Right lobe of liver (tissue), 6 donors: ENCODE measurements around the gene ADAMTS16. TPM values are rescaled to one million over a fixed set of nuclear protein-coding genes. Genes with fewer than 3 reads are reported as not detected.

Source experiments
- ATAC-seq, 4 donors: fragments of 200-7000 bp; cut with Tn5 transposase; one replicate each; pipeline ENCODE4 v1.9.1; 2020; ENCODE audit warnings: mild to moderate bottlenecking in 4 of 4, moderate library complexity in 4 of 4
- DNase-seq, 3 donors: peaks; one replicate each; pipeline ENCODE4 v3.0.0-alpha.2; 2020
- H3K27ac ChIP-seq, 3 donors: fragments of 200-600 bp; one replicate each; pipeline ENCODE4 v1.8.0; 2022
- H3K27me3 ChIP-seq, 2 donors: fragments of 200-600 bp; one replicate each; pipeline ENCODE4 v1.8.0; 2022
- H3K36me3 ChIP-seq, 4 donors: fragments of 200-600 bp; sonication (generic) in 1 of 4; one replicate each; pipeline versions ENCODE4 v1.5.1 to v1.8.0; 2017 to 2022; ENCODE audit warnings: control low read depth in 1 of 4
- H3K4me1 ChIP-seq, 4 donors: fragments of 200-600 bp; sonication (generic) in 1 of 4; one replicate each; pipeline versions ENCODE4 v1.5.1 to v1.8.0; 2017 to 2022; ENCODE audit warnings: control low read depth in 1 of 4
- H3K4me3 ChIP-seq, 3 donors: fragments of 200-600 bp; one replicate each; pipeline ENCODE4 v1.8.0; 2022
- H3K9me3 ChIP-seq, 4 donors: fragments of 200-600 bp; sonication (generic) in 1 of 4; one replicate each; pipeline versions ENCODE4 v1.5.1 to v1.8.0; 2017 to 2022; ENCODE audit warnings: control low read depth in 1 of 4
- POLR2A ChIP-seq: fragments of 450-650 bp; IDR thresholded peaks from one replicate; pipeline ENCODE4 v1.6.1; 2017; ENCODE audit warnings: antibody characterized with exemption, mild to moderate bottlenecking
- WGBS: methylation state at CpG from one replicate; pipeline ENCODE4 v1.1.6; 2018; ENCODE audit warnings: low coverage, low lambda C conversion rate; ENCODE audit not compliant: insufficient coverage; ENCODE audit errors: missing lambda C conversion rate; 5-methylcytosine and 5-hydroxymethylcytosine counted together
- intact Hi-C, 2 donors: fragments of 100-400 bp; cut with DNase I; formaldehyde crosslinking; loops; one replicate each; pipeline versions ENCODE4 v1.11.2 to v1.14.1; 2022
- total RNA-seq, 6 experiments: library from RNA; depleted of rRNA in 2 of 6; stranded (reverse); fragments of >200 nt in 2 of 6; fragmentation: NEBNext Ultra II Directional in 3 of 6; extraction: Animal tissue kit (Norgen Biotek cat#: 25700) in 3 of 6; gene quantifications; one replicate each; pipeline versions ENCODE4 v1.1.0 to v1.2.4, GENCODE V29; 2016 to 2023
- TF ChIP-seq, protein P1 (sequence below), 4 donors: fragments of 200-600 bp in 3 of 4; fragments of 450-650 bp in 1 of 4; IDR thresholded peaks; one replicate each; pipeline versions ENCODE4 v1.5.1 to v1.8.0; 2016 to 2022; ENCODE audit warnings: antibody characterized with exemption in 4 of 4, mild to moderate bottlenecking in 2 of 4
- donor health status: DM: no; HTN: yes; CAD: no.
- donor health status: DM: no; HTN: no; CAD: no.
- donor health status: DM: no; HTN: no; CAD: no.
- donor health status: DM: no; HTN: yes; CAD: no.
- donor health status: DM: no; HTN: yes; CAD: no.

The ADAMTS16 gene
- total RNA-seq, 6 experiments from 2014 or later = not detected

DNA sequence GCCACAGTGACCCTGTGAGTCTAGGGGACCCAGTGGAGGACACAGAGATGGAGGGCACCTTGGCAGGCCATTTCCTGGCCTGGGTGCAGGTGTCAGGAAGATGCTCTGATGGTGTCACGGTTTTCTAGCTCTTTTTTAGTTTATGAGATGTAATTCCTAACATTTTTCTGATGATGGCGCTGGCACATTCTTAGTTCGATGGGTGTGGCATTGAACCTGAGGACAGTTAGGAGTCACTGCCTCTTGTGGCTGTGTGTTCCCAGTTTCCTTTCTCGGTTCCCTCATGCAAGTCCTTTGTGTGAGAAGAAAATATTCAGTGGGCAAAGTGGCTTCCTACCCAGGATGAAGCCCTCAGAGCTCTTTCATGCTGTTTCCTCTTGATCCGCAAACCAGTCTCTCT, 152.9 kb downstream of the ADAMTS16 start:
- no peaks in the 10 kb centered on the region for H3K27me3 ChIP-seq
- DNase-seq (no peak), ATAC-seq (no peak)
- no peak overlapping the region for H3K4me3 ChIP-seq
- H3K27ac ChIP-seq = no peak overlapping the region
- no peak for TF ChIP-seq POLR2A
- TF ChIP-seq, protein P1, sequence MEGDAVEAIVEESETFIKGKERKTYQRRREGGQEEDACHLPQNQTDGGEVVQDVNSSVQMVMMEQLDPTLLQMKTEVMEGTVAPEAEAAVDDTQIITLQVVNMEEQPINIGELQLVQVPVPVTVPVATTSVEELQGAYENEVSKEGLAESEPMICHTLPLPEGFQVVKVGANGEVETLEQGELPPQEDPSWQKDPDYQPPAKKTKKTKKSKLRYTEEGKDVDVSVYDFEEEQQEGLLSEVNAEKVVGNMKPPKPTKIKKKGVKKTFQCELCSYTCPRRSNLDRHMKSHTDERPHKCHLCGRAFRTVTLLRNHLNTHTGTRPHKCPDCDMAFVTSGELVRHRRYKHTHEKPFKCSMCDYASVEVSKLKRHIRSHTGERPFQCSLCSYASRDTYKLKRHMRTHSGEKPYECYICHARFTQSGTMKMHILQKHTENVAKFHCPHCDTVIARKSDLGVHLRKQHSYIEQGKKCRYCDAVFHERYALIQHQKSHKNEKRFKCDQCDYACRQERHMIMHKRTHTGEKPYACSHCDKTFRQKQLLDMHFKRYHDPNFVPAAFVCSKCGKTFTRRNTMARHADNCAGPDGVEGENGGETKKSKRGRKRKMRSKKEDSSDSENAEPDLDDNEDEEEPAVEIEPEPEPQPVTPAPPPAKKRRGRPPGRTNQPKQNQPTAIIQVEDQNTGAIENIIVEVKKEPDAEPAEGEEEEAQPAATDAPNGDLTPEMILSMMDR (IDR thresholded peaks at IDR 0.05) = no peak
- 70% methylated on average over 4 of the region's 5 CpGs for whole genome bisulfite sequencing
- peaks cover 0 to 6% (median 3%) of the 10 kb centered on the region in 4 donors for H3K4me1 ChIP-seq
- intact Hi-C loops = no loop called here
- H3K36me3 ChIP-seq = no peaks in the 10 kb centered on the region
- H3K9me3 ChIP-seq = no peaks in the 10 kb centered on the region

DNA sequence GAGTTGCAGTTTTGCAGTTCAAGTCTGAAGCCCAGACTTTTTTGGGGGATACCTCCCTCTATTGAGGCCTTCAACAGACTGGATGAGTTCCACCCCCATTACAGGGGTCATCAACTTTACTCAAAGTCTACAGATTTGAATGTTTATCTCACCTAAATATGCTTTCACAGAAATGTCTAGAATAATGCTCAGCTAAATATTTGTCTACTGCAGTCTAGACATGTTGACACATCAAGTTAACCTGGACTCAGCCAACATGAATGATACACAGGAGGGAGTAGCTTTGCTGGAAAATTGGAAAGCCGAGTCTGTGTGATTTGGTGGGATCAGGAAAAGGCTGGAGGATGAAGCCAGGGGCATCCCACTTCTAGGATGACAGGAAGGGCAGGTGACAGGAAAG, 154.3 kb downstream of the ADAMTS16 start:
- H3K27ac ChIP-seq = no peak overlapping the region
- 88% methylated on average over 1 of the region's 1 CpG for WGBS
- H3K9me3 ChIP-seq = no peaks in the 10 kb centered on the region
- ATAC-seq (no peak), DNase-seq (no peak)
- no peaks in the 10 kb centered on the region for H3K27me3 ChIP-seq
- intact Hi-C loops = no loop called here
- peaks cover 0 to 15% (median 4%) of the 10 kb centered on the region in 4 donors for H3K4me1 ChIP-seq
- TF ChIP-seq, protein P1 (IDR thresholded peaks at IDR 0.05) = no peak
- TF ChIP-seq POLR2A = no peak
- no peak overlapping the region for H3K4me3 ChIP-seq
- H3K36me3 ChIP-seq = no peaks in the 10 kb centered on the region

DNA sequence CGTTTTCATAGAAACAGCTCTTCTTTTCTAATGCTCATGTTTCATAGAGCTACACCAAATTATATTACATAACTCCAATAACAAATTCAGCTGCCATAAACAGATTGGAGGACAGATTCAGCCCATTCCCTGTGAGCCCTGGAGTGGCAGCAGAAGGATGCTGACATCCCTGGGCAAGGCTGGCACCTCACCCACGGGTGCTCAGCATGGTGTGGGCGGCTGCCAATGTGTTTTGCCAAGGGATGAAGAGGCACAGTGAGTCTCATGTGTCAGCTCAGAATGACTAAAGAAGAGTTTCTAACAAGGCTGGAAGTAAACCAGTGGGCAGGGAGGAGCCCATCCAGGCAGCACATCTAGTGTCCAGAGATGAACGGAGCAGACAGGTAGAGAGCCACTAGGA, 155.2 kb downstream of the ADAMTS16 start:
- Histone ChIP-seq H3K9me3 (no peaks in the 10 kb centered on the region), H3K27ac (no peak overlapping the region), H3K4me3 (no peak overlapping the region), H3K27me3 (no peaks in the 10 kb centered on the region), H3K4me1 (peaks cover 0 to 15% (median 4%) of the 10 kb centered on the region in 4 donors), H3K36me3 (no peaks in the 10 kb centered on the region)
- no peak for TF ChIP-seq POLR2A
- TF ChIP-seq, protein P1 (IDR thresholded peaks at IDR 0.05) = no peak
- no peak for DNase-seq
- ATAC-seq = no peak
- WGBS = 56% methylated on average over 4 of the region's 4 CpGs
- intact Hi-C loops = no loop called here

DNA sequence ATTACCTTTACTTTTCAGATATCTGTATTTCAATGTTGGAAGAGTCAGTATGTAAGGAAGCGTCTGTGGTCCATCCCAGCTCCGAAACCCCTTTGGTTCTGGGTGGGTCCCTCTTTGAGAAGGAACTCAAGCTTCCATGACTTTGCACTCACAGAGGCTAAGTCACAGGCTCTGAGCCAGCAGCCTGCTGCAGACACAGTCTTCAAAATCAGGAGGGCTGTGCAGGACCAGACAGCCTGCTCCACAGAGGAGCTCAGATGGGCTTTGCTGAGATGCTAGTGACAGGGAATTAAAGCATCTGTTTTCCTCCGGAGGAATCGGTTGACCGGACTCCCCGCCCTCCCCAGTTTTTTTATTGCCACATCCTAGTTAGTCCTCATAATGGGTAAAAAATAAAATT, 155.9 kb downstream of the ADAMTS16 start:
- DNase-seq = no peak
- intact Hi-C loops = no loop called here
- Histone ChIP-seq H3K4me1 (peaks cover 0 to 15% (median 4%) of the 10 kb centered on the region in 4 donors), H3K9me3 (no peaks in the 10 kb centered on the region), H3K27ac (no peak overlapping the region), H3K4me3 (no peak overlapping the region), H3K27me3 (no peaks in the 10 kb centered on the region), H3K36me3 (no peaks in the 10 kb centered on the region)
- WGBS = 97% methylated on average over 6 of the region's 6 CpGs
- TF ChIP-seq, protein P1 (IDR thresholded peaks at IDR 0.05) = no peak
- TF ChIP-seq POLR2A = no peak
- no peak for ATAC-seq
